HAP-1 (cell line): ENCODE measurements around the gene SLAMF8.

Experiments
- DNase-seq, 2 experiments: peaks; one replicate each; pipeline ENCODE4 v3.0.0-alpha.2; 2016 to 2020; ENCODE audit warnings: low spot score in 2 of 2
- H3K27me3 ChIP-seq: fragments of 250-450 bp; sonication (Bioruptor Pico); 2 replicates; pipeline ENCODE4 v1.5.1; 2020; ENCODE audit warnings: low read depth, mild to moderate bottlenecking, moderate library complexity
- H3K36me3 ChIP-seq: fragments of 250-450 bp; sonication (Bioruptor Pico); replicated peaks from 2 replicates; pipeline ENCODE4 v1.5.1; 2020; ENCODE audit warnings: mild to moderate bottlenecking
- H3K4me1 ChIP-seq: fragments of 250-450 bp; sonication (Bioruptor Pico); 2 replicates; pipeline ENCODE4 v1.5.1; 2020; ENCODE audit warnings: mild to moderate bottlenecking
- H3K4me3 ChIP-seq: fragments of 250-450 bp; sonication (Bioruptor Pico); 2 replicates; pipeline ENCODE4 v1.5.1; 2020; ENCODE audit warnings: mild to moderate bottlenecking, moderate library complexity
- H3K9me3 ChIP-seq: fragments of 250-450 bp; sonication (Bioruptor Pico); 2 replicates; pipeline ENCODE4 v1.5.1; 2020; ENCODE audit warnings: mild to moderate bottlenecking, moderate library complexity
- in situ Hi-C: fragments of 300-500 bp; cut with MboI; formaldehyde crosslinking; loops from 3 replicates; pipeline ENCODE4 v1.14.3; 2020; ENCODE audit warnings: low sequenced_read_pairs, inconsistent platforms, mixed read lengths

Gene SLAMF8

DNA sequence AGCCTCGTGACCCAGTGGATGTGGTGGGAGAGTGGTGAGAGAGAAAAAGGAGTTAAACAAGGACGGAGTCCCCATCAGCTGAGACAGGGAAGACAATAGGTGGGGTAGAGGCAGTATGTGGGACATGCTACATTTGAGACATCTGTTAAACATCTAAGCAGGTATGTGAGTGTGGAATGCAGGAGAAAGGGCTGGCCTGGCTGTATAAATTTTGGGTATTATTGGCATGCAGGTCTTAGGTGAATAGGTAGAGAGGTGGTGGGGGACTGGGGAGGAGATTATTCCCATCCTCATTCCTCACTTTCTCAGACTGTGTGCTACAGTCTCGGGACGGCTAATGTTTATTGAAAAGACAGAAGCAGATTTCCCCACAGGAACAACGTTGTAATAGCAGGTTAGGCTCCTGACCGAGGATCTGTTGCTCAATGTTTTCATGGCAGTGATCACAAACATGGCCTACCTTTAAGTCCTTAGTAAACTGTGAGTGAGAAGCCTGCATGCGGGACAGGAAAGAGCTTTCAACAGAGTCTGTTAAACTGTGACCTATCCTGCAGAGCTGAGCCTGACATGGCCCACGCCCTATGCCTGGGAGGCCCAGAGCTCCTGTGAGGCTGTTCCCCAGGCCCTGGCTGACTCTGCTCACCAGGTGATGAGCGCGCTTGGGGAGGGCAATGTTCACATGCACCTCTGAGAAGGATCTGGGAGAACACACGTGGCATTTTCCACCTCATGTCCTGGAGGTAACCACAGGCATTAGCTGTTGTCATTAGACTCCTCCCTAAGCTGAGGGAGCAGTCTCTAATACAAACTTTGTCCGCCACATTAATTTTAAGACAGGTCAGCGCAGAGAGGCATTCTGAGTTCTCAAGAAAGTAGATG, 19.3 kb downstream of the SLAMF8 start:
- Histone ChIP-seq H3K4me3 (no peak overlapping the region), H3K4me1 (no peaks in the 10 kb centered on the region), H3K9me3 (no peaks in the 10 kb centered on the region), H3K36me3 (no peaks in the 10 kb centered on the region), H3K27me3 (no peaks in the 10 kb centered on the region; the same call in 1 of the 2 replicates)
- in situ Hi-C loops: no loop called here
- DNase-seq: no peak

GRCh38 chr1:159847231-159847630, 20.6 kb downstream of the SLAMF8 start:
- no peaks in the 10 kb centered on the region; the same call in 1 of the 2 replicates for H3K27me3 ChIP-seq
- DNase-seq: no peak
- H3K36me3 ChIP-seq: no peaks in the 10 kb centered on the region
- no peaks in the 10 kb centered on the region for H3K9me3 ChIP-seq
- H3K4me1 ChIP-seq: no peaks in the 10 kb centered on the region
- in situ Hi-C loops: no loop called here
- no peak overlapping the region for H3K4me3 ChIP-seq

DNA sequence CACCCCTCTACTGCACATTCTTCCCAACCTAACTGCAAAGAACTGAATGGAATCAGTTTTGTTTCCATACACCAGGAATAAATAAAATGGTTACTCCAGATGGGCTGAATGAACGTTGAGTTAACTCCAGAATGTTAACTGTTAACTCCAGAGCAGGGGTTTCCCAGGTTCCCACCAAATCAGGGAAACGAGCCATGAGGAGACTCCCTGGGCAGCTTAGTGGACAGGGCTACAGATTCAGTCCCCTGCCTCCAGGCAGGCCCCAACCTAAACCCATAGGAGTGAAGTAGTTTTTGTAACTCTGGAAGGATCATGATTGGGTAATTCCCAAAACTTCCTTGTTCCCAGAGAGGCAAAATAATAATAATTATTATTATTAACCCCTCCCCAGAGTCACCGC, 21.7 kb downstream of the SLAMF8 start:
- Histone ChIP-seq H3K36me3 (no peaks in the 10 kb centered on the region), H3K4me1 (no peaks in the 10 kb centered on the region), H3K27me3 (no peaks in the 10 kb centered on the region; the same call in 1 of the 2 replicates), H3K9me3 (no peaks in the 10 kb centered on the region), H3K4me3 (no peak overlapping the region)
- in situ Hi-C loops: no loop called here
- DNase-seq: no peak

GRCh38 chr1:159849626-159850366, 23.1 kb downstream of the SLAMF8 start:
- in situ Hi-C loops: no loop called here
- no peak for DNase-seq
- Histone ChIP-seq H3K4me3 (no peak overlapping the region), H3K9me3 (no peaks in the 10 kb centered on the region), H3K4me1 (peaks cover 3% of the 10 kb centered on the region; the same call in 1 of the 2 replicates), H3K27me3 (no peaks in the 10 kb centered on the region; the same call in 1 of the 2 replicates), H3K36me3 (no peaks in the 10 kb centered on the region)

DNA sequence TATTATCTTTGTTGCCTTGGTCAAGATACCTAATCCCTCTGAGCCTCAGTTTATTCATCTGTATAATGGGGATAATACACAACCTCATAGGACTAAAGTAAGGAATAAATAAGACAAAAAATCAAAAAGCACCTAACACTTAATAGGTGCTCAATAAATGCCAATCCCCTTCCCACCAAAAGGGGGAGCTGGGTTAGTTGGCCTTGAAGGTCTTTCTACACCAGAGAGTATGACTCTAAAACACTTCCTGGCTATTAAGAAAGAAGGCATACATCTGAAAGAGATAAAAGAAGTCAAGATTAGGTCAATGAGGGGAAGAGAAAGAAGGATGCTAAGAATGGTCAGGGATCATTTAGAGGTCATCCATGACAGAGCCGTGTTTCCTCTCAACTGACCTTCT, 24.7 kb downstream of the SLAMF8 start:
- in situ Hi-C loops: no loop called here
- no peaks in the 10 kb centered on the region for H3K9me3 ChIP-seq
- H3K27me3 ChIP-seq: no peaks in the 10 kb centered on the region; the same call in 1 of the 2 replicates
- no peak overlapping the region for H3K4me3 ChIP-seq
- DNase-seq: no peak
- peaks cover 3% of the 10 kb centered on the region; the same call in 1 of the 2 replicates for H3K4me1 ChIP-seq
- no peaks in the 10 kb centered on the region for H3K36me3 ChIP-seq

GRCh38 chr1:159853417-159854115, 26.9 kb downstream of the SLAMF8 start:
- no peak for DNase-seq
- in situ Hi-C loops: no loop called here

GRCh38 chr1:159854116-159854692, 27.5 kb downstream of the SLAMF8 start:
- H3K4me3 ChIP-seq: peak overlapping the region; percentile 28
- no peaks in the 10 kb centered on the region for H3K9me3 ChIP-seq
- DNase-seq: peak; percentile 17 to 75

More at GRCh38 chr1:159853417-159854115, 26.9 kb downstream of the SLAMF8 start:
- Histone ChIP-seq H3K4me3 (no peak overlapping the region), H3K4me1 (peaks cover 3% of the 10 kb centered on the region; the same call in 1 of the 2 replicates), H3K36me3 (no peaks in the 10 kb centered on the region), H3K27me3 (no peaks in the 10 kb centered on the region; the same call in 1 of the 2 replicates), H3K9me3 (no peaks in the 10 kb centered on the region)

DNA sequence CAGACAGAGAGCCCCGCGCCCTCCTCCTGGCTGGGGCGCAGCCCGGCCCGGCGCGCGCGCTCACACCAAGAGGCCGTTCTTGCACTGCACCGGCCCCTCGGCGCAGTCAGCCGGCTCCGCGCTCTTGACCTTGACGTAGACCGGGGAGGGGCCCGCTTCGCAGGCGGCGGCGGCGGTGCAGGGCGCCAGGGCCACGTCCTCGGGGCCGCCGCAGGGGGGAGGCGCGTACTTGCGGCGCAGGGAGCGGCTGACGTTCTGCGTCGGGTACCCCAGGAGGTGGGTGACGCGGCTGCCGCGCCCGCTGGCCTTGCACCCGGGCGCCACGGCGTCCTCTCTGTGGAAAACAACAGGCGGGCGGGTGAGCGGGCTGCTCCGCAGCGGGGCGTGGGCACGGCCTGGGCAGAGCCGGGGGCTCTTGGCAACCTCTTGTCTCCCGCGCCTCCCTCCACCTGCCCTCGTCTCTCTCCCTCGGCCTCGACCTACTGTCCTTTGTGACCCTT, 28.1 kb downstream of the SLAMF8 start:
- Histone ChIP-seq H3K4me1 (peaks cover 3% of the 10 kb centered on the region; the same call in 1 of the 2 replicates), H3K27me3 (no peaks in the 10 kb centered on the region; the same call in 1 of the 2 replicates)
- in situ Hi-C loops: no loop called here

More at GRCh38 chr1:159854116-159854692, 27.5 kb downstream of the SLAMF8 start:
- peaks cover 3% of the 10 kb centered on the region; the same call in 1 of the 2 replicates for H3K4me1 ChIP-seq
- no peaks in the 10 kb centered on the region; the same call in 1 of the 2 replicates for H3K27me3 ChIP-seq
- in situ Hi-C loops: no loop called here
- H3K36me3 ChIP-seq: no peaks in the 10 kb centered on the region

DNA sequence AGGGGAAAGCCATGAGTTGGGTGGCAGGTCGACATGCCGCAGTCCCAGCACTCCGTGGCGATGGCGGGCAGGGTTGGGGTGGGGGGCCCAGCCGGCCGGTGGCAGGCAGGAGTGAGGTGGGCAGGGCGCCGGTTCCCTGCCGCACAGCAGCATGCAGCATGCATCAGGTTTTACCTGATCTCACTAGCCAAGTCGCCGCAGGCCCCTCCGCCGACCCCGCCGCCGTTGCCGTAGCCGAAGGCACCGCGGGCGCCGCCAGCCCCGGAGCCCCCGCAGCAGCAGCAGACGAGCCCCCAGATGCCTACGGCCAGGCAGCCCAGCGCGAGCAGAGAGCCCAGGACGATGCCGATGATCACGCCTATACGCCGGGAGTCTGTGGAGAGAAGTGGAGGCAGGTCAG, 29.0 kb downstream of the SLAMF8 start:
- H3K36me3 ChIP-seq: no peaks in the 10 kb centered on the region
- no peaks in the 10 kb centered on the region for H3K27me3 ChIP-seq
- peaks cover 3% of the 10 kb centered on the region; the same call in 1 of the 2 replicates for H3K4me1 ChIP-seq
- DNase-seq: no peak
- in situ Hi-C loops: no loop called here
- H3K9me3 ChIP-seq: no peaks in the 10 kb centered on the region
- H3K4me3 ChIP-seq: no peak overlapping the region

More for the DNA sequence above, 28.1 kb downstream of the SLAMF8 start:
- Histone ChIP-seq H3K9me3 (no peaks in the 10 kb centered on the region), H3K4me3 (peak overlapping the region; percentile 28), H3K36me3 (no peaks in the 10 kb centered on the region)
- peak; percentile 53 to 78 for DNase-seq

DNA sequence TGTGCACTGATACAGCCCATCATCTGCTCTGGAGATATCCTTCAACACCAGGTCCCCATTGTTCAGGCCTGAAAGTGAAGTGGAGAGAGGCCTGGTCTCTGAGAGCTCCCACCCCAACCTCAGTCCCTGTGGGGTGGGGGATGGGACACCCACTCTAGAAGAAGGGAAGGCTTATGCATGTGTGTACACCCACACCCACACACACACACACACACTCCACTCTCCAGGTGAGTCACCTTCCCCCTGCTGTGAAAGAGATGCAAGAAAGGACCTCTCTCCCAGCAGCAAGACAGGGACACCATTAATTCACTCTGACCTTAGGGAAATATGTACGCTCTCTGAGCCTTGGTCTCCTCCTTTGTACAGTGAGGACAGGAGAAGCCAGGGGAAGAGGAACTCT, 29.9 kb downstream of the SLAMF8 start:
- Histone ChIP-seq H3K4me3 (no peak overlapping the region), H3K27me3 (no peaks in the 10 kb centered on the region), H3K36me3 (no peaks in the 10 kb centered on the region), H3K4me1 (peaks cover 3% of the 10 kb centered on the region; the same call in 1 of the 2 replicates), H3K9me3 (no peaks in the 10 kb centered on the region)
- DNase-seq: no peak
- in situ Hi-C loops: no loop called here

DNA sequence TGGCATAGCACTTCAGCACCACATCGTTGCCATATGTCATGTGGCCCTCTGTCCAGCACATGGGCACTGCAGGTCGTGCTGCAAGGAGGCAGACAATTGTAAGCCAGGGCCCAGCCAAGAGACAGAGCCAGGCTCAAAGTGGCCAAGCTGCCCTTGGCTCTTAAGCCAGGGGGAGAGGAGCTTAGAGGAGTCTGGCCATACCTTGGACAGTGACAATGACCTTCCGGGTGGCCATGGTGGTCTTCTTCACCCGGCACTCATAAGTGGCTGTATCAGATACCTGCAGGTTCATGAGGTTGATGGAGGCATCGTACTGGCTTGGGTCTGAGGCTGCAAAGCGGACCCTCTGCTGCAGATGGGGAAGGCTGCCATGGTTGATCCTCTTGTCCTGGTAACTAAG, 31.2 kb downstream of the SLAMF8 start:
- H3K4me1 ChIP-seq: peaks cover 3% of the 10 kb centered on the region; the same call in 1 of the 2 replicates
- no peak for DNase-seq
- H3K9me3 ChIP-seq: no peaks in the 10 kb centered on the region
- no peaks in the 10 kb centered on the region for H3K36me3 ChIP-seq
- no peak overlapping the region for H3K4me3 ChIP-seq
- in situ Hi-C loops: no loop called here
- peaks cover 3% of the 10 kb centered on the region; the same call in 1 of the 2 replicates for H3K27me3 ChIP-seq

- peaks cover 3% of the 10 kb centered on the region; the same call in 1 of the 2 replicates for H3K27me3 ChIP-seq
- no peaks in the 10 kb centered on the region for H3K4me1 ChIP-seq
- no peak overlapping the region for H3K4me3 ChIP-seq
- DNase-seq: no peak
- in situ Hi-C loops: no loop called here
- H3K9me3 ChIP-seq: no peaks in the 10 kb centered on the region
- H3K36me3 ChIP-seq: no peaks in the 10 kb centered on the region
These were observed 33.2 kb downstream of the SLAMF8 start for GRCh38 chr1:159859767-159860322.
